Jurkat, Clone E6-1 (cell line): ENCODE results near the gene RUNX2.

Experiments used
- DNase-seq: peaks from one replicate; pipeline ENCODE4 v3.0.0-alpha.2; 2011; ENCODE audit warnings: low read depth, low spot score
- H3K4me3 ChIP-seq: 2 replicates; pipeline ENCODE4 v1.5.1; 2011; ENCODE audit warnings: mild to moderate bottlenecking, low read length, control low read depth, moderate library complexity

The RUNX2 gene

GRCh38 chr6:45589367-45589766, 261.2 kb downstream of the RUNX2 start:
- DNase-seq = no peak
- H3K4me3 ChIP-seq = no peak overlapping the region

GRCh38 chr6:45590226-45590625, 262.1 kb downstream of the RUNX2 start:
- DNase-seq = no peak
- H3K4me3 ChIP-seq = no peak overlapping the region

DNA sequence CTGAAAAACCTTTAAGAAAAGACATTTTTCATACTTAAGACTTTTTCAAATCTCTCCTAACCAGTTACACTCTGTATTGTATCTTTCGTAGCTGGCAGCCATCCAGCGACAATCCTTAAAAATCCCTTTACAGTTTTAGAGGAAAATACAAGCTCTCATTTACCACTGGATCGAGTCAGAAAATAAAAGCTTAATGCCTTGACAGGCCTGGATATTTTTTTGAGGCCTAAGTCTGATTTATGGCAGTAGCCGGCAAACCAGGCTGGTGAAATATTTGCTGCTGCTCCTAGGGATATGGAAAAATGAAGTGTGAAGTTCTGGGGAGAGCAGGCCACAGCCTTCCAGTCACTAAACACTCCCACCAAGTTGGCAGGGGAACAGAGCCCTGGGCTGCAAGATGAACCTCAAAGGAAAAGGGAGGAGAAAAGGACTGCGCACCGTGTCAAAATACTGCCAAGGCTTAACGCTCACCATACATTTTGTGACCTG, 262.6 kb downstream of the RUNX2 start:
- no peak for DNase-seq

DNA sequence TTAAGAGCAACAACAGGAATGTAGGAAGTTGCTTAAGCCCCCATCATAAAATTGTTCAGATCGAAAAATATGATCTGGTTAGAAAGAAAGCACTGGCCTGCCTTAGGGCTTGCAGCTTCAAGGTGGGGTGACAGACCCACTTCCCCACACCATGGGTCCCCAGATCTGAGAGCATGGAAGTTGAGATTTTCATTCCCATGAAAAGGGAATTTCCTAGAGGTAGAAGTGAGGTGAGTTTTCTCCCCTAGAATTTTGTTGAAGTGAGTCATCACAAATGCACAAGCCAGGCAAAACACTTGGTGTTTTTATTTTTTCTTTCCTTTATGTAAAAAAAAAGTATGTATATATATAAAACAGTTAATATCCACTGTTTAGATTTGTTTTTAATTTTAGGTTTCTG, 263.2 kb downstream of the RUNX2 start:
- no peak for DNase-seq
- no peak overlapping the region for H3K4me3 ChIP-seq

More for the DNA sequence above, 262.6 kb downstream of the RUNX2 start:
- no peak overlapping the region for H3K4me3 ChIP-seq

- DNase-seq = no peak
- H3K4me3 ChIP-seq = no peak overlapping the region
Observed at GRCh38 chr6:45591890-45592289, 263.8 kb downstream of the RUNX2 start.

- H3K4me3 ChIP-seq = no peak overlapping the region
- DNase-seq = no peak
Observed at GRCh38 chr6:45592991-45593390, 264.9 kb downstream of the RUNX2 start.

- no peak overlapping the region for H3K4me3 ChIP-seq
- no peak for DNase-seq
Observed at GRCh38 chr6:45595010-45595851, 267.1 kb downstream of the RUNX2 start.

GRCh38 chr6:45597424-45597823, 269.3 kb downstream of the RUNX2 start:
- H3K4me3 ChIP-seq = no peak overlapping the region
- no peak for DNase-seq

- DNase-seq = no peak
- no peak overlapping the region for H3K4me3 ChIP-seq
Observed at GRCh38 chr6:45599053-45599452, 270.9 kb downstream of the RUNX2 start.

DNA sequence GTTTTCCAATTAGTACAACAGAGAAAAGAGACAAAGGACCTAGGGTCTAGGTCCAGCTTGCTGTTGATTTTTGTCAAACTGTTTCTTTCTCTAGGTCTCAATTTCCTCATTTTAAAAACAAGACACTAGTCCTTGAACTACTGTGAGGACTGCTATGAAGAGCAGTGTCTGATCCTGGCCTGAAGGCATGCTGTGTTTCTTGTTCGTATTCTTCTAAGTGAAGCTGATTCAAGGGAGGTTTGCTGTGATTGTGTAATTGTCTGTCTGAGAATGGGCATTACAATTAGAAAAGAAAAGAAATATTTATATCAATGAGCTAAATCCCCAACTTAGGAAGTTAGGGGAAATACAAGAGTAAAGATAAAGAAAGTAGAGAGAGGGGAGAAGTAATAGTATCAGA, 277.8 kb downstream of the RUNX2 start:
- no peak overlapping the region for H3K4me3 ChIP-seq
- DNase-seq = no peak

DNA sequence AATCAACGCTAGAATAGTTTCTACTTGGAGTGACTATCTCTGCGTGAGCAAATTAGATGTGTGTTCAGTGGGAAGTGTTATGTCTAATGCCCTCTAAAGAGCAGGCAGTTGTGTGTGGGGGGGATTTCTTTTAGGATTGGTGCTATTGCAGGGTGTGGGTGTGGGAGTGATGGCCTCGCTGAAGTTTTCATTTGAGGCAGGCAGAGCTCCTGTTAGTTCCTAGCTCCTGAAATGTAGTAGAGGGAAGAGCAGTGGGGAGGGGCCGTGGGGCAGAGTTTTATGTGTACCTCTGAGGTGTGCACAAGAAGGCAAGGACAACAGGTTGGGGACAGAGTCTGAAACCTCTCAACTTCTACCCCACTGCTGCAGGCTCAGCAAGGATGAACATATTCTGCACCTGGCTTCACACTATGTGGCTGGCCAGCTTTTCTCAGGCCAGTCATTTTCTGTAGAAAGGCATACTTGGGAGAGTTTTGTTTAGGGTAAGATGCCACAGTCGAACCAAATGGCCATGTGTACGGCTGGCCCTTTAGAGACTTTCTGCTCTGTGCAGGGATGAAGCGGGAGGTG, 278.8 kb downstream of the RUNX2 start:
- DNase-seq = no peak

DNA sequence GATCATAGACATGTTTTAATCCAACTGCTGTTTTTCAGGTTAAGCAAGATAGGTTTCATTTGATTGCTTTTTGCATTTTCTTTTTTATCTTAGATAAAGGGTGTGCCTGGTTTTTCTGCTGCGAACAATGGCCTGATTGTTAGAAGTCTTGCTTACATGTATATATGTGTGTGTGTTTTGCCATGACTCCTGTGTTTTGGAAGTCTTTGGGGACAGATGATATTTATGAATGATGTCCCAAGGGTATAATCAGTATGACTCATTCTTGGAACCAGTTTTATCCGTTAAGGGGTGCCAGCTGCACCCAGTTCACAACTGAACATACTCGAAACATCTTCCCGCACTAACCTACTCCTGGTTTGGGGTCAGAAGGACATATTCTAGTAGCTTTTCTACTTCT, 279.7 kb downstream of the RUNX2 start:
- DNase-seq = no peak
- no peak overlapping the region for H3K4me3 ChIP-seq

More for the DNA sequence above, 278.8 kb downstream of the RUNX2 start:
- no peak overlapping the region for H3K4me3 ChIP-seq

DNA sequence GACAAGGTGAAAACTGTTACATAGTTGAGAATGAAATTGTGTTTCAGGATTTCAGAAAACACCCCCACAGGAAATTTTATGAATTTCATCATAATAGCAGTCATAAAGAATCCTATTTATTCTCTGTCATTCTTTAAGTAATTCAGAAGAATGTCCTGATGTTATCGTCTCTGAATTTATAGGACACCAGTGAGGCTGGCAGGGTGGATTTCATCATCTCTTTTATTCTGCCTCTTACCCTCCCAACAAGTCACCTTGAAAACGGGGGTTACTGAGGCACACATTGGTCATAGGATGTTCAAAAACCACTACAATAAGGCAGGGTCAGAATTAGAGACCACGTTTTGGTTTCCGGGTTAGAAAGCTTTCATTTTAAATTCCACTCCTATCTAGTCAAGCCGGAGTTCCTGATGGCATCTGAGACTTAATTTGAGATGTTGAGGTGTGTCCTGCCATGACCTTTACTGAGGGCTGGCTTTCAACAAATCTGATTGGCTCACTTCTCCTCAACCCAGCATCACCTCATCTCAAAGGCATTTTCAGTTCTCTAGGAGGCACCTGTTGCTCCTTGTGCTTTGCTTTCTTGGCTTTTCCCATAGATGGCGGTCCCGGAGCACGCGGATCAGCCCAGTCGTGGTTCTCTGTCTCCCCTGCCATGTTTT, 280.3 kb downstream of the RUNX2 start:
- no peak for DNase-seq
- no peak overlapping the region for H3K4me3 ChIP-seq

GRCh38 chr6:45609141-45609638, 281.1 kb downstream of the RUNX2 start:
- H3K4me3 ChIP-seq = no peak overlapping the region
- no peak for DNase-seq

DNA sequence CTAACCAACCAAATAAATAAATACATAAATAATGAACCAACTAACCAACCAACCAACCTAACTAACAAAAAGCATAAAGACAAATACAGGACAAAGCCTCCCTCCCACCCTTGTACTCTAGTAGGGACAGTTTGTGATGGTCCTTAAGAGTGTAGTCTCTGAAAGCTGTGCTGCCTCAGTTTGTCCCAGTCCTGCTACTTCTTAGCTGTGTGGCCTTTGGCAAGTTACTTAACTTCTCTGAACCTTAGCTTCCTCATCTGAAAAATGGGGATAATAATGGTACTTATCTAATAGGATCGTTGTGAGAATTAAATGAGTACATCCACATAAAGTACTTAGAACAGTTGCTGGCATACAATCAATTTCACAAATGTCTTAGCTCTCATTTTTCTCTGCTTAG, 282.2 kb downstream of the RUNX2 start:
- no peak overlapping the region for H3K4me3 ChIP-seq
- no peak for DNase-seq

GRCh38 chr6:45610832-45611231, 282.7 kb downstream of the RUNX2 start:
- no peak overlapping the region for H3K4me3 ChIP-seq
- DNase-seq = no peak

- DNase-seq = no peak
Observed at GRCh38 chr6:45611491-45611890, 283.4 kb downstream of the RUNX2 start.

DNA sequence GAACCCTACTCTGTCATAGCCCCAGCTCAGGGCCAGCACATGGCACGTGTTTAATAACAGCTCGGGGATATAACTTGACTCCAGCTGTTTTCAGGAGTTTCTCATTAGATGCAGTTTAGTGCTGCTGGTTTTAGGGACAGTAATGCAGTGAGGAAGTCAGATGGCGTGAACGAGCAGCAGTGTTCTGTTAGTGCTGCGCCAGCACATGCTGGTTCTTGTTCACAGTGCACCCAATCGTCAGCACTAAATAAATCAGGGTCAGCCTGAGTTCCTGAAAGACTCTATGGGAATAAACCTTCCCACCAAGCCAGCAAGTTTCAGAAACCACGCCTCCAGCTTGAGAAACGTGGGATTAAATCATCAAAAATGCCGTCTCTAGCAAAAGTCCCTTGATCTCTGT, 285.5 kb downstream of the RUNX2 start:
- DNase-seq = no peak
- H3K4me3 ChIP-seq = no peak overlapping the region

More at GRCh38 chr6:45611491-45611890, 283.4 kb downstream of the RUNX2 start:
- H3K4me3 ChIP-seq = no peak overlapping the region

DNA sequence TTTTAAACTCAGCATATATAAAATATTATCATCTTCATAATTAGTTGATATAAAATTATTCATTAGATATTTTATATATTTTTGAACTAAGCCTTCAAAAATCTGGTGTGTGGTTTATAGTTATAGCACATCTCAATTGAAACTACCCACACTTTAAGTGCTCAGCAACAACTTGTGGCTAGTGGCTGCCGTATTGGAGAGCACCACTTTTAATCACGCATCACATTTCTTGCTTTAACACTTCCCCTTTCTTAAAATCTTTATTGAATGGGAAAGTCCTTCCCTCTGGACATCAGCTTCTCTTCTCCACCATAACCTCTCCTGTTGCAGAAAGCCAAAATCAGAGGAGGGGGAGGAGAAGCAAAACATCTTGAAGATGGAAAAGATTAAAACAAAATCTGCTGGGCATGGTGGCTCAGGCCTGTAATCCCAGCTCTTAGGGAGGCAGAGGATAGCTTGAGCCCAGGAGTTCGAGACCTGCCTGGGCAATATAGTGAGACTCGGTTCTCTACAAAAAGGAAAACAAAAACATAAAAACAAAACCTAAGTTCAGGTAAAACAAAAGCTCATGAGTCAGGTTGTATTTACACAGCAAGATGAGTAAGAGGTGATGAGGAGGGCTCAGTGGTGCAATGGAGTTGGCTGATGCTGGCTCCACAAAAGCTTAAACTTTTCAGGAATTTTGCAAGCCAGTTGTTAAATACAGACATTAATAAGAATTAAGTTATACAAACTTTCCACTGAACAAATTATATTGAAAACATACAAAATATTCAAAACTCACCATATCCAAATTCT, 286.6 kb downstream of the RUNX2 start:
- DNase-seq = no peak
- no peak overlapping the region for H3K4me3 ChIP-seq
